Left ventricle myocardium inferior (tissue), 1 donor: Measurements from ENCODE around the gene ARFGAP1. TPM values are rescaled to one million over a fixed set of nuclear protein-coding genes. Genes with fewer than 3 reads are reported as not detected.

Experiments
- DNase-seq: peaks from one replicate; pipeline ENCODE4 v3.0.0-alpha.2; 2020
- H3K27ac ChIP-seq: fragments of 200-600 bp; replicated peaks from 2 replicates; pipeline ENCODE4 v1.8.0; 2021
- H3K27me3 ChIP-seq: fragments of 200-600 bp; 2 replicates; pipeline ENCODE4 v1.8.0; 2021; ENCODE audit warnings: low read depth
- H3K36me3 ChIP-seq: fragments of 200-600 bp; 2 replicates; pipeline ENCODE4 v1.8.0; 2021
- H3K4me1 ChIP-seq: fragments of 200-600 bp; 2 replicates; pipeline ENCODE4 v1.8.0; 2021
- H3K4me3 ChIP-seq: fragments of 200-600 bp; 2 replicates; pipeline ENCODE4 v1.8.0; 2021; ENCODE audit warnings: mild to moderate bottlenecking, moderate library complexity
- H3K9me3 ChIP-seq: fragments of 200-600 bp; replicated peaks from 2 replicates; pipeline ENCODE4 v1.8.0; 2021
- intact Hi-C: fragments of 100-400 bp; cut with micrococcal nuclease; formaldehyde crosslinking; loops from one replicate; pipeline ENCODE4 v1.11.0; 2022
- total RNA-seq: library from RNA; stranded (reverse); fragmentation: NEBNext Ultra II Directional; extraction: Animal tissue kit (Norgen Biotek cat#: 25700); gene quantifications from one replicate; pipeline ENCODE4 v1.2.1, GENCODE V29; 2021
- TF ChIP-seq, protein P1 (sequence below): fragments of 200-600 bp; IDR thresholded peaks from 2 replicates; pipeline ENCODE4 v1.8.0; 2021; ENCODE audit warnings: antibody characterized with exemption, mild to moderate bottlenecking, borderline replicate concordance
- donor health status: DM: no; HTN: yes; CAD: no; lungs with severe emphysema.

Gene ARFGAP1
- total RNA-seq, 1 donor from 2014 or later: 33.4 TPM

DNA sequence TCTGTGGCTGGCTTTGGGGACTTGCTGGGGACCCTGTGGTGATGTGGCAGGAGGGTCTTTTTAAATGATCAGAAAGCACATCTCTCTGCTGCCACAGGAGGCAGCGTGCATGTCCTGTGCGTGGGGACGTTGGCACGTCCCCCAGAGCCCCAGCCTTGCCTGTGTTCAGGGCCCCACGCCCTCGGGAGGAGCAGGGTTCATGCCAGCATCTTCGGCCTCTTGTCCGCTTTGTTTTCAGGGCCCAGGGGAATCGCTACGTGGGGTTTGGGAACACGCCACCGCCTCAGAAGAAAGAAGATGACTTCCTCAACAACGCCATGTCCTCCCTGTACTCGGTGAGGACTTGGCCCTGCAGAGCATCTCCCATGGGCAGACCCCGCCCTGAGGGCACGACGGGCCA is 6.0 kb downstream of the ARFGAP1 start:
- Histone ChIP-seq H3K36me3 (peaks cover 68% of the 10 kb centered on the region), H3K4me1 (peaks cover 33% of the 10 kb centered on the region), H3K27me3 (no peaks in the 10 kb centered on the region), H3K4me3 (no peak overlapping the region), H3K27ac (no peak overlapping the region), H3K9me3 (no peaks in the 10 kb centered on the region)
- TF ChIP-seq, protein P1, sequence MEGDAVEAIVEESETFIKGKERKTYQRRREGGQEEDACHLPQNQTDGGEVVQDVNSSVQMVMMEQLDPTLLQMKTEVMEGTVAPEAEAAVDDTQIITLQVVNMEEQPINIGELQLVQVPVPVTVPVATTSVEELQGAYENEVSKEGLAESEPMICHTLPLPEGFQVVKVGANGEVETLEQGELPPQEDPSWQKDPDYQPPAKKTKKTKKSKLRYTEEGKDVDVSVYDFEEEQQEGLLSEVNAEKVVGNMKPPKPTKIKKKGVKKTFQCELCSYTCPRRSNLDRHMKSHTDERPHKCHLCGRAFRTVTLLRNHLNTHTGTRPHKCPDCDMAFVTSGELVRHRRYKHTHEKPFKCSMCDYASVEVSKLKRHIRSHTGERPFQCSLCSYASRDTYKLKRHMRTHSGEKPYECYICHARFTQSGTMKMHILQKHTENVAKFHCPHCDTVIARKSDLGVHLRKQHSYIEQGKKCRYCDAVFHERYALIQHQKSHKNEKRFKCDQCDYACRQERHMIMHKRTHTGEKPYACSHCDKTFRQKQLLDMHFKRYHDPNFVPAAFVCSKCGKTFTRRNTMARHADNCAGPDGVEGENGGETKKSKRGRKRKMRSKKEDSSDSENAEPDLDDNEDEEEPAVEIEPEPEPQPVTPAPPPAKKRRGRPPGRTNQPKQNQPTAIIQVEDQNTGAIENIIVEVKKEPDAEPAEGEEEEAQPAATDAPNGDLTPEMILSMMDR: no peak
- intact Hi-C loops: no loop called here
- no peak for DNase-seq

DNA sequence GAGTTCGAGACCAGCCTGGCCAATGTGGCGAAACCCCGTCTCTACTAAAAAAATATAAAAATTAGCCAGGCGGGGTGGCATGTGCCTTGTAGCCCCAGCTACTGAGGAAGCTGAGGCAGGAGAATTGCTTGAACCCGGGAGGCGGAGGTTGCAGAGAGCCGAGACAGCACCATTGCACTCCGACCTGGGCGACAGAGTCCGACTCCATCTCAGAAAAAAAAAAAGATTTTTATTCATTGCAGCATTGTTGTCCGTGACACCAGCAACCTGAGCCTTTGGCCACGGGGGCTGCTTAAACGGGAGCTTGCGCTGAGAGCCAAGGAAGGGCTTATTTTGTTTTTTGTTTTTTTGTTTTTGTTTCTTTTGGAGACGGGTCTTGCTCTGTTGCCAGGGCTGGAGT is 7.3 kb downstream of the ARFGAP1 start:
- Histone ChIP-seq H3K27ac (no peak overlapping the region), H3K36me3 (peaks cover 73% of the 10 kb centered on the region), H3K4me3 (no peak overlapping the region), H3K9me3 (no peaks in the 10 kb centered on the region), H3K4me1 (peaks cover 20% of the 10 kb centered on the region), H3K27me3 (no peaks in the 10 kb centered on the region)
- intact Hi-C loops: no loop called here
- DNase-seq: no peak
- TF ChIP-seq, protein P1: no peak

DNA sequence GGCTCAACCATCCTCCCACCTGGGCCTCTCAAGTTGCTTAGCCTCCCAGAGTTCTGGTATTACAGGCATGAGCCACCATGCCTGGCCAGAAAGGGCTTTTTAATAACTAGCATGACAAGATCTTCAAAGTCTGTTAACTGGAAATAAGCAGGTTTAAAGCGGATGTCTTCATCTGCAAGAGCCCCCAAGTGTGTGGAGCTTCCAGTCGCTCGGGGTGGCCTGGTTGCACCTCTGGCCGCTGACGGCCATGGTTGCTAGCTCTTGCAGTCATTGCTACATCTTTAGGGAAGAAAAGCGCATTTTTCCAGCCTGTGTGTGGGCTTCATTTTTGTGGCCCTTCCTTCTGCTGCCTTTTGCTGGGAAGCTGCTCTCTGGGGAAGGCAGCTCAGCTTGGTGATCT is 7.8 kb downstream of the ARFGAP1 start:
- intact Hi-C loops: no loop called here
- H3K9me3 ChIP-seq: no peaks in the 10 kb centered on the region
- TF ChIP-seq, protein P1: no peak
- H3K36me3 ChIP-seq: peaks cover 73% of the 10 kb centered on the region
- peaks cover 17% of the 10 kb centered on the region for H3K4me1 ChIP-seq
- no peaks in the 10 kb centered on the region for H3K27me3 ChIP-seq
- no peak for DNase-seq
- no peak overlapping the region for H3K4me3 ChIP-seq
- no peak overlapping the region for H3K27ac ChIP-seq

DNA sequence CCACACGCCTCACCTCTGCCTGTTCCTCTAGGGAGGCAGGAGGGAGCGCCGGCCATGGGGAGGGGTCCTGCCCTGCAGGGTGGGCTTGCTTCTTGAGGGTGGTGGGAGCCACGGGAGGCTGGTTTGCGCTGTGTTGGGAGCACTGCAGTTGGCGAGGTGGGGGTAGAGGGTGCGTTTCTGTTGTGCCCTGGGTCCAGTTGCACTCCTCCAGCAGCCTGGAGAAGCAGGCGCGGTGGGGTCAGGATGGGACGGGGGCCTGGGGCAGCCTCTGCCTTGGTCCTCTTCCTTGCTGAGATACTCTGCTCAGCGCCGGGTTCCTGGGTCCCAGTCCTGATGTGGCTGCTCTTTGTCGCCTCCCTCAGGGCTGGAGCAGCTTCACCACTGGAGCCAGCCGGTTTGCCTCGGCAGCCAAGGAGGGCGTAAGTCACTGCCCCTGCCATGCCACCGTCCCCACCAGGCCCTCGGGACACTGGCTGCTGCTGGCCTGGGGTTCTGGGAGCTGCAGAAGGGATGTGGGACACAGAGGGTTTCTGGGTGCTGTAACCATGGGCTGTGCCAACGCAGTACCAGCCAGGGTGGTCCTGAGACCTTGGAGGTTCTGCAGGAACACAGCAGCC is 8.4 kb downstream of the ARFGAP1 start:
- H3K27ac ChIP-seq: no peak overlapping the region
- intact Hi-C loops: no loop called here
- H3K4me3 ChIP-seq: no peak overlapping the region
- peaks cover 17% of the 10 kb centered on the region for H3K4me1 ChIP-seq
- TF ChIP-seq, protein P1: no peak
- peaks cover 76% of the 10 kb centered on the region for H3K36me3 ChIP-seq
- H3K27me3 ChIP-seq: no peaks in the 10 kb centered on the region
- H3K9me3 ChIP-seq: no peaks in the 10 kb centered on the region
- DNase-seq: no peak

DNA sequence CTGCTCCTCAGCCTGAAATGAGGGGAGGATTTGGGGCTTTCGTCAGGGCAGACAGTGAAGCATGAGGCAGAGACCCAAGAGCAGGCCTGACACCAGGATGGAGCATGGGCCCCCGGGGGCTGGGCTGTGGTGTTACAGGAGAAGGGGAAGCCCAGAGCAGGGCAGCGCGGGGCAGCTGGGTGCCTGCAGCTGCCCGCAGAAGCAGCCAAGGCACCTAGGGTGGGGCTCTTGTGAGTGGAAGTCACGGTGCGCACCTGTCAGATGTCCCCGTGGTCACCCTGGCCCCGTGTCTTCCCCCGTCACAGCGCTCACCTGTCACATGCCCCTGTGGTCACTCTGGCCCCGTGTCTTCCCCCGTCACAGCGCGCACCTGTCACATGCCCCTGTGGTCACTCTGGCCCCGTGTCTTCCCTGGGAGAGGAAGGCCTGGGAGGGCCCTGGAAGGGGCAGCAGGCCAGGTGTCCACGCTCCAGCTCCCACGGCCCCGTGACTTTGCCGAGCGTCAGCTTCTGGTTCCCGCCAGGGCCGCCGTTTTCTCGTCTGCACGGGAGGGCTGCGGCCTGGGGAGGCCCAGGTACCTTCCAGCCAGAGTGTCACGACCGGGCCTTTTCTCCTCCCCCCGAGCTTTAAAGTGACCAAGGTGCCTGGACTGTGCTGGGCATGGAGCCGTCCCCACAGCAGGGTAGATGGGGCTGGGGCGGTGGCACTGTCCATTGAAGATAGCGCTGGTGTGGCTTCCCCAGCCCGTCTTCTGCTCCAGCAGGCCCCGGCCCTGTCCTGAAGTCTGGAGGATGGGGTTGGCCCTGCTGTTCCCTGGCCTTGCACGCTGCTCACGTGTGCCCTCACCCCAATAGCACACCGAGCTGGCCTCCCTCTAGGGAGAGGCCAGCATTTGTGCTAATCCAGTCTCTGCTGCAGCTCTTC is 9.4 kb downstream of the ARFGAP1 start:
- H3K4me3 ChIP-seq: no peak overlapping the region
- no peak overlapping the region for H3K27ac ChIP-seq
- intact Hi-C loops: no loop called here
- no peaks in the 10 kb centered on the region for H3K9me3 ChIP-seq
- TF ChIP-seq, protein P1: no peak
- peaks cover 17% of the 10 kb centered on the region for H3K4me1 ChIP-seq
- H3K27me3 ChIP-seq: no peaks in the 10 kb centered on the region
- no peak for DNase-seq
- H3K36me3 ChIP-seq: peaks cover 70% of the 10 kb centered on the region
